CD1c-positive myeloid dendritic cell (primary cell): ENCODE measurements around the gene SORBS2.
A peak's percentile ranks its signal among the peaks of the same experiment; 100 is the strongest.
"Not testable (repeated sequence)": the region's sequence is repeated elsewhere in the genome, so short reads cannot be mapped to it uniquely, and the experiment has no call there.

ENCODE experiments used
- DNase-seq: peaks from one replicate; pipeline ENCODE4 v3.0.0-alpha.2; 2016; ENCODE audit errors: extremely low spot score

The SORBS2 gene

DNA sequence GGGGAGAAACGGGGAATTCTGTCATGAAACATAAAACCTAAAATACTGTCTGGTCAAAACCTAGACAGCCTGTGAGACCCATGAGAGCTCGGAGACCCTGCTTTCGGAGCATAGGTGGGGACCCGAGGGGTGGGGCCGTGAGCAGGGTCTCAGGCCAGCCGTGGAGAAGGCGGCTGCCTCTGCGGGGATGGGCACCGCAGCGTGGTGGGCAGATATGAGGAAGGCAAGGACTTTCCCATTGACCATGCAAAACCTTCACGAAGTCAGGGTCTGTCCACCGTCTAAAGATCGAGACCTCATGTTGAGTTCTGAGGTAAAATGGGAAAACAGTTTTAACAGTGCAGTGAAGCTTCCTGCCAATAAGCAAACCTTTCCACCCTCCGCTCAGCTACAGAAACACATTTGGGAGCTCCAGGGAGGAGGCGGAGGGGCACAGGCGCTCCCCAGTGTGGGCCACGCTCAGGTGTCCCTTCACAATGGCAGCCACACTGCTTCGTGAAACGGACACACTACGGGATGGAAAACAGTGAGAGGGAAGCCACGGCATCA is 74.4 kb downstream of the SORBS2 start:
- DNase-seq, result no peak

DNA sequence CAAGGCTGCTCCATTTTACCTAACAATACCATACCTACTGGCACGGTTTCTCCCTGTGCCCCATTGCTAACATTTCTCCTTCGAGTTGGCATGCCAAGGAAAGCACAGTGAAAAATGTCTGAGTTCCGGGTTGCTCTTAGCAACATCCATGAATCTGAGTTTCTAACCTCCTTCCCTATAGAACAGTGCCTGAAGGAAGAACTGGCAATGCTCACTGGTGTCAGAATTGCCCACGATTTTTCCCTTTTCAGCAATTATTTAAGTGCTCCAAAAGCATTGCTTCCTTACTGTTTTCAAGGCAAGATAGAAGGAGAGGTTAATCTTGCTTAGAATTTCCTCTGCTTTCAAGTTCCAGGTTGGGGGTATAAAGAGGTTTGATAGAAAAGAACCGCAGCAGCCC is 75.1 kb downstream of the SORBS2 start:
- DNase-seq, result no peak

DNA sequence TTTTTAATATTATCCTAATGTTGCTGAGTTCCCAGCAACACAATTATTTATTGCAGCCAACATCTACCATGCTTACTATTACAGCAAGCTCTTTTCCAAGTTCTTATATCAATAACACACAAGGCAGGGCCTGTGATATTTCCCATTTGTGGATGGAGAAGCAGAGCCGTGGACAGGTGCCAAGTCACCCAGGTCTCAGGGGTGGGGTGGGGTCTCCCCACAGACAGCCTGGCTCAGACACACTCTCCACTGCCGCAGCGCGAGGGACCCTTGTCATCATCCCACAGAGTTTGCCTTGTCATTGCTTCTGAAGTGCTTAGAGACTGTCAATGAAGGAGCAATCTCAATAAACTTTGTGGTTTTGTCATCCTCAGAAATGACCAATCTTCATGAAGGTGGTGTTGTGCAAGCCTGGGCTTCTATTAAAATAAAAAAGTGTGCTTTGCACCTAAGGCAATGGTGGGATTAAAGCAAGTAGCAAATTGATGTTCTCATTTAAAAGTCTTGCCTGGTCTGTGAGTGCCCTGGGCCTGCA is 76.1 kb downstream of the SORBS2 start:
- no peak for DNase-seq

DNA sequence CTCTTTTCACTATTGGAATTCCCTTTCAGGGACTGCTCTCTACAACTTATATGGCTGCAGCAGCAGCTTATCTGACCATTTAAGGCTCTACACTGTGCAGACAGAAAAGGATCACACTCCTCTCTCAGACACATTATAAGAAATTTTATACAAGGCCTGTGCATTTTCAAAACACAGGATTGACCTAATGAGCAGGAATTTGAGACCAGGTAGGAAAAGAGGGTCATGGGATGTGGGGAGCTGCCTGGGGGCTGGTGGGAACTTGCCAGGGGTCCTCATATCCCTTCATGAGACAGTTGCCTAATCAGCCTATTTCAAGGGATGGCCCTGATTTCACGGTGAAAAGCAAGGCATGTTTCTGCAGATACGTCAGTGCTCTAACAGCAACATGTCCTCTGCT is 77.1 kb downstream of the SORBS2 start:
- DNase-seq, result no peak

DNA sequence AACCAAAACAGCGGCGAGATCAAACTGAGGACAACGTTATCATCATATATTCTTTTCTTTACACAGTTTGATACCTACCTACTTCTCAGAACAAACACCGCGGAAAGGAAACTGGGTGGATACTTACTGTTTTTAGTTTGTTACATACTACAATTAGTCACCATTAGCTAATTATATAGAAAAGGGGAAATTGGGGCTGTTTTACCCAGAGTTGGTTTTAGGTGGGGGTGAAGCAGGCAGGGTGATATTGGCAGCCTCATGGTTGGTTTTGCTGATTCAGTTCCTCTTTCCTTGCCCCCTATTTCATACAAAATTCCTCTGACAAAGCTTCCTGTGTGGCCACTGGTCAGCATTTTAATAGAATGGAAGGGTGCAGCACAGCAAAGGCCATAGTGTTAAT is 77.8 kb downstream of the SORBS2 start:
- DNase-seq, result peak; percentile 56

DNA sequence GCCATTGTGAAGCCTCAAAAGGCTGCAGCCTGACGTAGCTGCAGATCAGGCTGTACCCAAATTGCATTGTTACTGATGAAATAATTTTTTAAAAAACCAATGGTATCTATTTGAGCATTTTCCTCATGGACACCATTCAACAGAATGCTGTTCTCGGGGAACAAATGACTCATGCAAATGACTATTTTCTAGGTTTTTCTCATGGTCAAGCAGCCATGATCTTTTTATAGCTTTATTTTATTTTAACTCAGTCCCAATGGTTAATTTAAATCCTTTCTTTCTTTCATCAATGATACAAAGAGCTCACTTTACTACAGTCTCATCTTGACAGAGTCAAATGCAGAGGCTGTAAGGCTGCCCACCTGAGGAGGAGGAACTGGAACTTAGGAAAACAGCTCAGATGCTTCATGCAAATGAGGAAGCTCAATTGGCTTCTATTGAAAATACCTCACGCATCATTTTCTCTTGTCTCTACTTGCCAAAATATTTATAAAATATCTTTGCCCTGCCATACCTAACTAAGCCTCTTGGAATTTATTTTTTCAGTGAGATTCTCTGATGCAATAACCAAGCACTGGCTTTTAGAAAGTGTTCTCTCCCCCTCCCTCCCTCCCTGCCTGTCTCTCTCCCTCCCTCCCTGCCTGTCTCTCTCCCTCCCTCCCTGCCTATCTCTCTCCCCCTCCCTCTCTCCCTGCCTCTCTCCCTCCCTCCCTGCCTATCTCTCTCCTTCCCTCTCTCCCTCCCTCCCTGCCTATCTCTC is 81.0 kb downstream of the SORBS2 start:
- DNase-seq, result peak; percentile 16

DNA sequence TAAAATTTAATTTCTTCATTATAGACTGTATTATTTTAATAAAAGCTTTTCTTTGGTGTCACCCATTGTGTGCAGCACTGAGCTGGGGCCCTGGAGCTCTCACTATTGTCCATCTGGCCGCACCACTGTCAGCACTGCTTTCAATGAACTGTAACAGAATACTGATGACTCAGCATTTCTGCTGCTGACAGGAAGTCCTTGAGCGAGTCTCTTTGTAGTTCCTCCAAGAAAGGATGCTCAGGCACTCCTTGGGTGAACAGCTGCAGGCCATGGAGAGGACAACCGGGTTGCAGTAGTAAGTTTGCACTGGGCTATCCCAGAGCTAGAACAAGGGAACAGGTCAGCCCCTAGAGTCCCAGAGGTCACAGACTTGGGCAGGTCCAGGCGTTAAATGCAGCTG is 81.6 kb downstream of the SORBS2 start:
- peak; percentile 31 for DNase-seq

DNA sequence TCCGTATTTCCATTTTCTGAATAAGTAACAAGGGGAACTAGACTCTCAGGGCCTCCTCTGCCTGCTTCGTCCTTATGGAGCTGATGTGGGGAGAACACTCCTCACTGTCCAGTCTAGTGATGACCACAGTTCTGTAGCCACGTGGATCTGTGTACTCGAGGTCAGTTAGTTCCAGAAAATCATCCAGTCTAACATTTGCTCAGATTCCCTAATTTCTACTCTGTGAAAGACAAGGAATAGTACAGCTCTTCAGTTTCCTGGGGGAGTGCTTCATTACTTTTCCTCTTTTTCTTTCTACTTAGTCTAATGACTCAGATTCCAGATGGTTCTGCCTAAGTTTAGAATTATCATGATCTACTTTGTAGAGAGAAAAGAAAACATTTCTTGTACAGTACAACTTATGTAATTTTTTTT is 82.6 kb downstream of the SORBS2 start:
- peak; percentile 12 for DNase-seq

DNA sequence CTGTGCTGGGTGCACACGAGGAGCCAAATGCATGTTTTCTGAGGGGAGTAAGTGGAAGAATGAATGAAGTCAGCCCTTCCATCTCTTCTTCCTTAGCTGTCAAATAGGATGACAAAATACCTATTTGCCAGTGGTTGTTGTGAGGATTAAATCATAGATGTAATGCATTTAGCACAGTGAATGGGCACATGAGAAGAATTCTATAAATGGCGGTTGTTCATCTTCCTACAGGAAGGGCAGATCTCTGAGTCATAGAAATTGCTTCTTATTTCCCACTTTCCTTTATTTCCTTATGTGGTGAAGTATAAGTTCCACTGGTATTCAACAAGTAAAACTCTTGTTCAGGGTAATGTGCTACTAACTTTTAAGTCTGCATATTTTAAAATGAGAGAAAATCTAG is 83.1 kb downstream of the SORBS2 start:
- no peak for DNase-seq

DNA sequence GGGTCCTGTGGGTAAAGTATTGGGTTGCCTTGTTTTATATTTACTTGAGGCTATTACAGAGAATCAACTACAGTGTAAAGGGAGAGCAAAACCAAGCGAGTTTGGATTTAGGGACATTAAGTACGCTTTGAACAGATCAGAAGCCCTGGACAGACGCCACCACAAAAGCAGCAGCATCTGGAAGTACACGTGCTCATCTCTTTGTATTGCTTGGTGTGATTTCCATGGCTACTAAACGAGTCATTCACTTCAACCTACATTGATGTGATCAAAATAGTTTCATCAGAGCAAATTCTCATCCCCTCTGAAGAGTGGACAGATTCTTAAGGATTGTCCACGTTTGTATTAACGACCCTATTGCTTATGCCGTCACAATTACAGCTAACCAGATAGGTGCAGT is 85.1 kb downstream of the SORBS2 start:
- no peak for DNase-seq

DNA sequence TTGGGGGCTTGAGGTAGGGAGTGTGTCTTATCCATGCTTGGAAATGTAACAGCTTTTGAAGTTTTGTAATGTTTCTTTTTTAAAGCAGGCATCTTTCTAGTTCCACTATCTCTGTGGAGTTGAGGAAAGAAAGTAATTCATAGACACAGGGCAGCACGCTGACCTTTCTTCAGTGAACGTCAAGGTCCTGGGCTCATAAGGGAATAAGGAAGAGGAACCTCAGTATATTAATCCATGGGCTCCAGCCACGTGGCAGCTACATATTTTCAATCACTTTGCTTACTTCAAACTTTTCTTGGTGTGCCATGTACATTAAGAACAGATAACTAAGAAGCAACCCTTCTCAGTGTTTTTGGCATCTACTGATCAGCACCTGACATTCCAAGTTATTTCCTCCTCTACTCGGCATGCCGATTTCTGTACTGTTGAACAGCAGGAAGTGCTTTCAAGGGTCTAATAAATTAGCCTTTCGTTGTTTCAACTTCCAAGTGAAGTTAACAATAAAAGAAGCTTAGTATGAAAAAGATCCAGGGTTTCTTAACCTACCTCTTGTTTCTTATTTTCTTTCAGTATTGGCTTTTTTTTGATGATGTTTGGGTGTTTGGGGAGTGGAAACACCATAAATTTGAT is 88.2 kb downstream of the SORBS2 start:
- no peak for DNase-seq

DNA sequence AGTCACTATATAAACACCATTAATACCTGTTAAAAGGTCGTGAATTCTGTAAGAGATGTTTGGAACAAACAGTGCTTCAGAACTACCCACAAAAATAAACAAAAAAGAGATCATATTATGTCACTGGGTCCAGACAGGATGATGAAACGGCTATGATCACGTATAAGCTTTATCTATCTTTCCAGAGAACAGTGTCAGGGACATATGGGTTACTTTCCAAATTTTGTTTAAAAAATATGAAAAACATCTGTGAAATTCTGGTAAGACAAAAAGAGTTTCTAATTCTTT is 90.0 kb downstream of the SORBS2 start:
- DNase-seq, result no peak

DNA sequence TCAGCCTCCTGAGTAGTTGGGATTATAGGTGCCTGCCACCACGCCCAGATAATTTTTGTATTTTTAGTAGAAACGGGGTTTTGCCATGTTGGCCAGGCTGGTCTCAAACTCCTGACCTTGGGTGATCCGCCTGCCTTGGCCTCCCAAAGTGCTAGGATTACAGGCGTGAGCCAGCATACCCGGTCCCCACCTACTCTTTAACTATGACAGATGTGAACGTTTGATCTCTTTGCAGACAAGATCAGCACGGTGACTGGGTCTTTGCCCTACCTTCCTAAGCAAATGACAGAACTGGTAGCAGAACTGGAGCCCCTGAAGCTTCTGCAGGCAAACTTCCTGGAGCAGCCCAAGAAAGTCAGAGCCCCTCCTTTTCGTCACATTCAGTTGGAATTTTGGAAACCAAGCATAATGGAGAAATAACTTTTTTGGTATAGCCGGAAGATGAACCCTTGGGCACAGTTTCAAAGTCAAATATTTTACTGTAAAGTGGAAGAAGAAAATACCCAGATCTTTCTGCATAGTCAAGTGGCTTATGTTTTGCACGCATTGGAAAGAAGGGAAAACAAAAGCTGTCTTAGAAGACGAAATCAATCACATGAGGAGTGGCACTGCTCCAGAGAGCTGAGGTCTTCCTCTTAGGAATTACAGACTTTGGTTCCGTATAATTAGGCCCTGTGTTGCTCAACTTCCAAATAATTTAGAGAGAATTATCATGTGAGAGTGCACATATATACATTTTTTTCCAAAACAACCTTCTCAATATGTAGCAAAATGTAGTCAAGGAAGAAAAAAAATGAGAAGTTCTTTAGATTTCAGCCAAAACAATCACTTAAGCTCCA is 90.6 kb downstream of the SORBS2 start:
- DNase-seq, result no peak

DNA sequence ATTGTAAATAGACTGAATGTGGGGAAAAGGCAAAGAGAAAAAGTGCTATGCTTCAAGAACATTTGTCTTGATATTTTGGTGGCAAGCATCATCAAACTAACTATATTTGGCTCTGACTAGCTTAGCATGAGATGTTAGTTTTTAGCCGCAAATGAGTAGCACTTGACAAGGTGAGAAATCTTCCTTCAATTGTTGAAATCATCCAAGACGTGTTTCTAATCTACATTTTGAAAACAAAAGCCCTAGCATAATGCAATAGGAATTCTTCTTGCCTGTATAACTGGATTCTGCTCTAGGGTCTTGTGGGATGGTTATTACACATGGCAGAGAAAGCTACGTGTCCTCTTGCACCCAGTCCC is 92.5 kb downstream of the SORBS2 start:
- DNase-seq, result no peak

DNA sequence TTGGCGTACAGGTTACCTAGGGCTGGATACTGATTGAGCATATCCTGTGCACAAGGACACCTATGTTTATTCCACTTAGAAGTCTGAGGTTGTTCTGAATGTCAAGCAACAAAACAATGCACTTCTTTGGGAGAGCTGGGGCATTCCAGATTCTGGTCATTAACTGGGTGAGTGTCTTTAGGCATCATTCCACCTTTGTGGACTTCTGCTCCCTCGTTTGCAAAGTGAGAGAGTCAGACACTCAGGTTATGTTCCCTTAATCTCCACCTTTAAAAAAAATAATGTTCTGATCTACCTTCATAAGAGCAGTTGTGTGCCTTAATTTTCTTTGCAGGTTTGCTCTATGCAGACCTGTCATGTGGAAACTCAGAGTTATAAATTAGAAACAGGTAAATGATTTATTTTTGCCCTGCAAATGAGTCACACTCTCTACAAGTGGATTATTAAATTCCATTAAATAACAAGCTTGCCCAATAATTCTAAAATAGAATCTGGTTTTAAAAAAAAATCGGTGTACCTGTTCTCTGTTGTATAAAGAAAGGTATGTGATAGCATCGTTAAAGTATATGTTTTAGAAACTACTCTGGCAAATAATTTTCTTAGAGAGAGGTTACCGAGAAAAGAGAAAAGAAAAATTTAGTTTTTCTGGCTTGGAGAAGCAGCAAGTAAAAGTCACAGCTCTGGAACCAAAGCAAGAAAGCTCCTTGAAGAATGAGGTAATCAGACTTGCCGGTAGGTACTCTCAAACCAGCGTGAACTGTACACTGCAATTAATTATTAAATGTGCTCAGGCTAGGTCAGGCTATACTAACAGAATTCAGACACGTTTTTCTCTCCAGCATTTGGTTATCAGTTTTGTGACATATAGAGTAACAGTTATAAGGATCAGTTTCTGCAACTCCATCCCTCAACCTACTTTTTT is 93.2 kb downstream of the SORBS2 start:
- DNase-seq, result no peak

DNA sequence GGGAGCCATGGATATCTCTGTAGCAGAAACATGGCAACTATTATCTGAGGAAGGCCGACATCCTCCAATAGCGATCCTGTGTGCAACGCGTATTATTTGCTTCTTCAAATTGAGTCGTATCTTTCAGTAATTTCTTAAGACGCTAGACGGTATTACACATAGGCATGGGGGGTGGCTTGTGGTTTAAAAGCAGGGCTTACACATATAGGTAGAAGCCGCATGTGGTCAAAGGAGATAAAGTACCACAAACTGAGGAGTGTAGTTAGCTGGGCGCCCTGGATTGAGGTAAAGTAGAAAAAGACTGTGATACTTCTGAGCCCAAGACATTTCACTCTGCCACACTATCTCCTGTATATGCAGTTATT is 94.6 kb downstream of the SORBS2 start:
- DNase-seq, result no peak

DNA sequence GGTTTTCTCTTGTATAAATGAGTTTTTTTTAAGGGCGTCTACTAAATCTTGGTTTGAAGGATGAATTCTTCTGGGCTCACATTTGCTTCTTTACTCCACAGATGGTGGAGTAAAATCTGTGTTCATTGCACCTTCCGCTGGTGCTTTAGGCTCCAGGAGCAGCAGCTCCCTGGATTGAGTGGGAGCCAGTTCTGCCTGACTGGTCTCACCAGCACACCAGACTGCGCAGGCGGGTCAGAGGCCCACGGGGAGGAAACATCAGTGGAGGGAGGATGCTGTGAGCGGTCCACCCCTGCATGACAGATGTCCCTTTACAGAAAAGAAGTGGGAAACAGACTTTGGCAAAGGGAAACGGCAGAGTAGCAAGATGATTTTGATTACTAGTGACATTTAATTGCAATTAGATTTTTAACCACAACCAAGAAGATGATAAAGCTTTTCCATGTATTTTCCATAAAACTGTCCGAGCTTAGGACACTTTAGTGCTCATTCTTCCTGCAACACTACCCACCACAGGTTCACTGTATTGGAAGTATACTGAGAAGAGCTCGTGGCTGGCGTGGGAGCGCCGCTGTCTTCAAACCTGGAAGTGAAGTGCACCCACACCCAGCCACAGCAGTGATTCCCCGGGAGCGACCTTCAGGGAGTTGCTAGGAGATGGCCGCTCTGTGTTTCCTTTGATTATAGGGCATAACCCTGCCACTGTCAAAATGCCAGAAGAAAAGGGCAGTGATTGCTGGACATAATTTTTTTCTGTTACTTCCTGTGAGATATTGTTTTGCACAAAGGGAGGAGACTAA is 95.2 kb downstream of the SORBS2 start:
- no peak for DNase-seq

DNA sequence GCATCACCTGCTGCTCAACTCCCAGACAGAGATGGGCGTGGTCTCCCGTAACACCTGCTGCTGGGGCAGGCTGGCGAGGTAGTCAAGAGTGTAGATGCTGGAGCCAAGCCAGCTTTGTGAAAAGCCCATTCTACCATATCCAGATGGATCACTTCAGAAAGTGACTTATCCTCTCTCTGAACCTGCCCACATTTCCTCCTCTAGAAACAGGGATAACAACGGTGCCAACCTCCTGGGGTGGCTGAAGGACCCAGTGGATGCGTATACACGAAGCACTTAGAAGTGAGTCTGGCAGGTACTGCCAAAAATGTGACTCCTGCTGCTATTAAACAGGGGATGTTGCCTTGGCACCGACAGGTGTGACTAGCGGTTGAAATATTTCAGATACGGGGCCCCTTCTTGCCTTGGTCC is 95.8 kb downstream of the SORBS2 start:
- no peak for DNase-seq

DNA sequence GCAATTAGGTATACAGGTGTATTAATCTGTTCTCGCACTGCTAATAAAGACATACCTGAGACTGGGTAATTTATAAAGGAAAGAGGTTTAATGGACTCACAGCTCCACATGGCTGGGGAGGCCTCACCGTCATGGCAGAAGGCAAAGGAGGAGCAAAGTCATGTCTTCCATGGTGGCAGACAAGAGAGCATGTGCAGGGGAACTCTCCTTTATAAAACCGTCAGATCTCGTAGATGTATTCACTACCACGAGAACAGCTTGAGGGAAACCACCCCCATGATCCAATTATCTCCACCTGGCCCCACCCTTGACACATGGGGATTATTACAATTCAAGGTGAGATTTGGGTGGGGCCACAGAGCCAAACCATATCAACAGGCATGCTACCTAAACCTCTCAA is 97.5 kb downstream of the SORBS2 start:
- DNase-seq, result not testable (repeated sequence)

DNA sequence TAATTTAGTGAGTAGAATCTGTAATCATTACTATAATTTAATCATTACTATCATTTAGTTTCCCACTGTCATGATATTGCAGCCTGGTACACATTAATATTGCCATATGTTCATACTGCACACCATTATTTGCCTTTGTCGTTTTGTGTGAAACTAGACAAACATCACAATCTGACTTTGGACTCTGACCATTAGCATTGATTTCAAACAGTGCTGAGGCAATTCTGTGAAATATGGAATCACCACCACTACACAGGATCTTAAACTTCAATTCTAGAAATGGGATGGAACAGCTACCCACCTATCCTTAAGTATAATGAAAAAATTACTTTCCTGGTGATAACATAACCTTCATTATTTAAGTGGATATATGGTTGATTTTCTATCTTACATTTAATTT is 98.3 kb downstream of the SORBS2 start:
- no peak for DNase-seq

DNA sequence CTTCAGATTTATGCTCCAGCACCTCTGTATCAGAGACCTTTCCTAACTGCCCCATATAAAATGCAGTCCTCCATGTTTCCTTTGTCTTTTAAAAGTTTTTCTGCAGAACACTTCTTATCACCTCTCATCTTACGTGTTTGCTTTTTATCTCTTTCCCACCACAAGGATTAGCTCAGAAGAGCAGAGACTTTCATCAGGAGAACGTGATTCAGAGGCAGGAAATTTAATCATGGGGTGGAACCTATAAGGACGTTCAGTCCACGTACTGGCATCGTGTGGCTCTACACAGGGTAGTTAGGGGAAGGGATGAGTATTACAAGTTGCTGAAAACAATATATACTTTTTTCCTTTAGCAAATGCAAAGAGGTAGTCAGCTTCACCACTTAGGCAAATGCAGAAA is 98.7 kb downstream of the SORBS2 start:
- DNase-seq, result no peak
